ENCODE data around the gene ACADVL.

- TF ChIP-seq CTCF (IDR thresholded peaks at IDR 0.05; ENCODE audit: low read length) (no peak), EZH2 (IDR thresholded peaks at IDR 0.05; ENCODE audit: borderline replicate concordance, low read length) (no peak)
Measured at GRCh38 chr17:7215652-7216180, 4.0 kb upstream of the ACADVL start.

Measured in OCI-LY1 (cell line).